ENCODE measurements around the gene OCA2. TPM values are rescaled to one million over a fixed set of nuclear protein-coding genes. Genes with fewer than 3 reads are reported as not detected.

Gene OCA2
- total RNA-seq, 1 experiment from 2014 or later: 0.13 TPM

DNA sequence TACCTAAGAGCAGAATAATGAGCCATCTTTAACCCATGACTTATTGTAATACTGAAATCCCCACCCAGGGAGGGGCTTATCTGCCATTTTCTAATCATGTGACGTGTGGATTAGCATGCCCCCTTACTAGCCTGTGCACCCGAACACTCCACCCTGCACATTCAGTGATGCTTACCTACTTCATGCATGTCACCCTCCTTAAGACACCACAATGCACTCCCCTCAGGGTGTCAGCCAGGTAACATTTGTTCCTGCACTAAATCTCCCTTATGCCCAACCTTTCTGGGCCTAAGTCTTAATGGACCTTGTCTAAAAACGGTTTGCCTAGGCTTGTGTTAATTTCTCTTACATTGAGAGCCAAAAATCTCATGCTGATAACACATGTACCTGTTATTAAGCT is 336.6 kb downstream of the OCA2 start:
- BruUV-seq (replicated peaks): no TSS peak
- no peaks in the 10 kb centered on the region for H3K4me1 ChIP-seq (ENCODE audit: control insufficient read depth, insufficient read depth, low read length)
- TF ChIP-seq, protein P1, sequence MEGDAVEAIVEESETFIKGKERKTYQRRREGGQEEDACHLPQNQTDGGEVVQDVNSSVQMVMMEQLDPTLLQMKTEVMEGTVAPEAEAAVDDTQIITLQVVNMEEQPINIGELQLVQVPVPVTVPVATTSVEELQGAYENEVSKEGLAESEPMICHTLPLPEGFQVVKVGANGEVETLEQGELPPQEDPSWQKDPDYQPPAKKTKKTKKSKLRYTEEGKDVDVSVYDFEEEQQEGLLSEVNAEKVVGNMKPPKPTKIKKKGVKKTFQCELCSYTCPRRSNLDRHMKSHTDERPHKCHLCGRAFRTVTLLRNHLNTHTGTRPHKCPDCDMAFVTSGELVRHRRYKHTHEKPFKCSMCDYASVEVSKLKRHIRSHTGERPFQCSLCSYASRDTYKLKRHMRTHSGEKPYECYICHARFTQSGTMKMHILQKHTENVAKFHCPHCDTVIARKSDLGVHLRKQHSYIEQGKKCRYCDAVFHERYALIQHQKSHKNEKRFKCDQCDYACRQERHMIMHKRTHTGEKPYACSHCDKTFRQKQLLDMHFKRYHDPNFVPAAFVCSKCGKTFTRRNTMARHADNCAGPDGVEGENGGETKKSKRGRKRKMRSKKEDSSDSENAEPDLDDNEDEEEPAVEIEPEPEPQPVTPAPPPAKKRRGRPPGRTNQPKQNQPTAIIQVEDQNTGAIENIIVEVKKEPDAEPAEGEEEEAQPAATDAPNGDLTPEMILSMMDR (IDR thresholded peaks at IDR 0.05): no peak
- TF ChIP-seq SIN3A (IDR thresholded peaks at IDR 0.05; ENCODE audit: borderline replicate concordance, insufficient read depth, low read depth, low read length): no peak
- TF ChIP-seq TCF7L2 (IDR thresholded peaks at IDR 0.05; ENCODE audit: low read depth, low read length): no peak
- TF ChIP-seq, protein P2, sequence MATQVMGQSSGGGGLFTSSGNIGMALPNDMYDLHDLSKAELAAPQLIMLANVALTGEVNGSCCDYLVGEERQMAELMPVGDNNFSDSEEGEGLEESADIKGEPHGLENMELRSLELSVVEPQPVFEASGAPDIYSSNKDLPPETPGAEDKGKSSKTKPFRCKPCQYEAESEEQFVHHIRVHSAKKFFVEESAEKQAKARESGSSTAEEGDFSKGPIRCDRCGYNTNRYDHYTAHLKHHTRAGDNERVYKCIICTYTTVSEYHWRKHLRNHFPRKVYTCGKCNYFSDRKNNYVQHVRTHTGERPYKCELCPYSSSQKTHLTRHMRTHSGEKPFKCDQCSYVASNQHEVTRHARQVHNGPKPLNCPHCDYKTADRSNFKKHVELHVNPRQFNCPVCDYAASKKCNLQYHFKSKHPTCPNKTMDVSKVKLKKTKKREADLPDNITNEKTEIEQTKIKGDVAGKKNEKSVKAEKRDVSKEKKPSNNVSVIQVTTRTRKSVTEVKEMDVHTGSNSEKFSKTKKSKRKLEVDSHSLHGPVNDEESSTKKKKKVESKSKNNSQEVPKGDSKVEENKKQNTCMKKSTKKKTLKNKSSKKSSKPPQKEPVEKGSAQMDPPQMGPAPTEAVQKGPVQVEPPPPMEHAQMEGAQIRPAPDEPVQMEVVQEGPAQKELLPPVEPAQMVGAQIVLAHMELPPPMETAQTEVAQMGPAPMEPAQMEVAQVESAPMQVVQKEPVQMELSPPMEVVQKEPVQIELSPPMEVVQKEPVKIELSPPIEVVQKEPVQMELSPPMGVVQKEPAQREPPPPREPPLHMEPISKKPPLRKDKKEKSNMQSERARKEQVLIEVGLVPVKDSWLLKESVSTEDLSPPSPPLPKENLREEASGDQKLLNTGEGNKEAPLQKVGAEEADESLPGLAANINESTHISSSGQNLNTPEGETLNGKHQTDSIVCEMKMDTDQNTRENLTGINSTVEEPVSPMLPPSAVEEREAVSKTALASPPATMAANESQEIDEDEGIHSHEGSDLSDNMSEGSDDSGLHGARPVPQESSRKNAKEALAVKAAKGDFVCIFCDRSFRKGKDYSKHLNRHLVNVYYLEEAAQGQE (IDR thresholded peaks at IDR 0.05; ENCODE audit: insufficient read depth in 1 of 2, low read depth in 2 of 2, low read length in 1 of 2): no peak
- TF ChIP-seq POLR2AphosphoS5 (IDR thresholded peaks at IDR 0.05; ENCODE audit: low read depth, low read length): no peak
- ATAC-seq (no peak), DNase-seq (ENCODE audit: low read depth, low spot score) (no peak)
- POLR2A ChIA-PET: no interaction called here
- CTCF ChIA-PET: no interaction called here
- intact Hi-C loops (cut with micrococcal nuclease; ENCODE audit: unreplicated experiment): no loop called here
- H3K27ac ChIP-seq (ENCODE audit: low read length): no peak overlapping the region
- H3K36me3 ChIP-seq (ENCODE audit: control insufficient read depth, insufficient read depth, low read length): no peaks in the 10 kb centered on the region
- H3K9me3 ChIP-seq (ENCODE audit: control insufficient read depth, insufficient read depth, low read depth, low read length): no peaks in the 10 kb centered on the region
- in situ Hi-C loops (cut with HindIII; ENCODE audit: low pct_unique_long_range_greater_than_20kb, low sequenced_read_pairs): no loop called here
- no peak overlapping the region for H3K4me3 ChIP-seq (ENCODE audit: low read depth in 2 of 2, low read length in 2 of 2)
- H3K27me3 ChIP-seq (ENCODE audit: control insufficient read depth, insufficient read depth, low read length): no peaks in the 10 kb centered on the region

DNA sequence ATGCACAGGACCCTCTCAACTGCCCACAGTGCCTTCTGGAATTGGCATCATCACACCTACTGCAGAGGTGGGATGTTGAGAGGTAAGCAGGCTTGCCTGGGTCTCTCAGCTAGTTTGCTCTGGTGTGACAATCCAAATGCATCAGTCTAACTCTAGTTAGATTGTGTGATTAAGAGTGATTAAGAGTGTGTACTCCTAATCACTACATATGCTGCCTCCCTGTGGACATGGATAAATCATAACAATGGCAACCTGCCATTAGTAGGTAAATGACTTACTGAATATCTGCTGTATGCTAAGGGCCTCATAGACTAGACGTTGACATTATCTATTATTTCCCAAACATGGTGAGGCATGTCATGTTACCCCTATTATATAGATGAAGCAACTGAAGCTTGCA is 342.1 kb downstream of the OCA2 start:
- BruUV-seq (replicated peaks): no TSS peak
- DNase-seq (ENCODE audit: low read depth, low spot score) (no peak), ATAC-seq (no peak)
- in situ Hi-C loops (cut with HindIII; ENCODE audit: low pct_unique_long_range_greater_than_20kb, low sequenced_read_pairs) (no loop called here), intact Hi-C loops (cut with micrococcal nuclease; ENCODE audit: unreplicated experiment) (no loop called here)
- TF ChIP-seq, protein P1 (IDR thresholded peaks at IDR 0.05): no peak
- TF ChIP-seq, protein P2 (IDR thresholded peaks at IDR 0.05; ENCODE audit: insufficient read depth in 1 of 2, low read depth in 2 of 2, low read length in 1 of 2): no peak
- TF ChIP-seq TCF7L2 (IDR thresholded peaks at IDR 0.05; ENCODE audit: low read depth, low read length) (no peak), SIN3A (IDR thresholded peaks at IDR 0.05; ENCODE audit: borderline replicate concordance, insufficient read depth, low read depth, low read length) (no peak), POLR2AphosphoS5 (IDR thresholded peaks at IDR 0.05; ENCODE audit: low read depth, low read length) (no peak)
- no peak overlapping the region for H3K27ac ChIP-seq (ENCODE audit: low read length)
- H3K4me1 ChIP-seq (ENCODE audit: control insufficient read depth, insufficient read depth, low read length): no peaks in the 10 kb centered on the region
- no peaks in the 10 kb centered on the region for H3K9me3 ChIP-seq (ENCODE audit: control insufficient read depth, insufficient read depth, low read depth, low read length)
- no peak overlapping the region for H3K4me3 ChIP-seq (ENCODE audit: low read depth in 2 of 2, low read length in 2 of 2)
- H3K27me3 ChIP-seq (ENCODE audit: control insufficient read depth, insufficient read depth, low read length): no peaks in the 10 kb centered on the region
- no peaks in the 10 kb centered on the region for H3K36me3 ChIP-seq (ENCODE audit: control insufficient read depth, insufficient read depth, low read length)
- CTCF ChIA-PET: no interaction called here
- POLR2A ChIA-PET: no interaction called here

Measured in Panc1 (cell line).